GM18873 (cell line): ENCODE measurements around the gene FAM170B.

Source experiments
- ATAC-seq: cut with Tn5 transposase; IDR thresholded peaks from one replicate; pipeline ENCODE4 v1.9.1; 2021; ENCODE audit warnings: mild to moderate bottlenecking, moderate library complexity, moderate number of reproducible peaks; ENCODE audit not compliant: unreplicated experiment, low FRiP score

Gene FAM170B

GRCh38 chr10:49153971-49154370 is 20.1 kb upstream of the FAM170B start:
- no peak for ATAC-seq

DNA sequence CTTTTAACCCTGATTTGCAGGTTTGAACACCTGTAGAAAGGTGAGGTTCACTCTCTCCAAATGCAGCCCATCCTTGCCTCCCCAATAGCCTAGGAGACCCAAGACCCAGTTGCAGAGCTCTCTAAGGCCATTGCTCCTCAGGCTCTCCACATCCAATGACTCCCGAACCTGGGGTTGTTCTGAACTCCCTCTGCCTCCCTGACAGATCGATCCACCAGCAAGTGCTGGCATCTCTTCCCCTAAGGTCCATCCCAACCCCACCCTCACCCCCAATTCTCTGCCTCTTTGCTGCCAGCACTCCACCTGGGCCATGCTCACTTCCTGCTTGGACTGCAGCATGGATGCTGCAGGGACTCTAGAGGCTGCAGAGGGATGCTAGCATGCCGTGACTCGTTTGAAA is 19.3 kb upstream of the FAM170B start:
- no peak for ATAC-seq

GRCh38 chr10:49152663-49153062 is 18.8 kb upstream of the FAM170B start:
- ATAC-seq = no peak

DNA sequence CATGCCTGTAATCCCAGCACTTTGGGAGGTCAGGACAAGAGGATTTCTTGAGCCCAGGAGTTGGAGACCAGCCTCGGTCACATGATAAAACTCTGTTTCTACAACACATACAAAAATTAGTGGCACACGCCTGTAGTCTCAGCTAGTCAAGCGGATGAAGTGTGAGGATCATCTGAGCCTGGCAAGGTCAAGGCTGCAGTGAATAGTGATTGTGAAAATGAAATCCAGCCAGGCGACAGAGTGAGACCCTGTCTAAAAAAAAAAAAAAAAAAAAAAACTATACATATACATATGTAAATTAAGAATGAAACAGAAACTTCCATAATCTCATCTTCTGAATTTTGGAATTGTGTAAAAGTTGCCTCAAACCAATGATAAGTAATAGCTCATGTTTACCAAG is 18.2 kb upstream of the FAM170B start:
- ATAC-seq = no peak

- no peak for ATAC-seq
Observed at GRCh38 chr10:49151481-49151880, 17.7 kb upstream of the FAM170B start.

DNA sequence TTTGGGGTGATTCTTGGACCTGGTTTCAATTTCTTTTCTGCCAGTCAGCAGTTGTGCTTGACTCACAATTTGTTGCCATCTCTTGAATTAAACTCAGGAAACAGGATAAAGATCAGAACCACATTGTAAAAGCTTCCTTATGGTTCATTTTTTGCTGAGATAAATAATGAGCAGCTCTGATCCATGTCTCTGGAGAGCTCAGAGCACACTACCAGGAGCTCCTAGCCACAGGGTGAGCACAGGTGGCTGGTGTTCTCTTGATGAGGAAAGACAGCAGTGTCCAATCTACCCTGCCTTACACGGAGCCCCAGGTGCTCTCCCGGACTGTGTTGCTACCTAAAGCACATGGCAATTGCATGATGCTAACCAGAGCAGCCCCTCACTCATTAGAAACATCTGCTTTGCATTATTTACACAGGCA is 17.2 kb upstream of the FAM170B start:
- ATAC-seq = no peak

- ATAC-seq = no peak
Observed at GRCh38 chr10:49150426-49150825, 16.6 kb upstream of the FAM170B start.

DNA sequence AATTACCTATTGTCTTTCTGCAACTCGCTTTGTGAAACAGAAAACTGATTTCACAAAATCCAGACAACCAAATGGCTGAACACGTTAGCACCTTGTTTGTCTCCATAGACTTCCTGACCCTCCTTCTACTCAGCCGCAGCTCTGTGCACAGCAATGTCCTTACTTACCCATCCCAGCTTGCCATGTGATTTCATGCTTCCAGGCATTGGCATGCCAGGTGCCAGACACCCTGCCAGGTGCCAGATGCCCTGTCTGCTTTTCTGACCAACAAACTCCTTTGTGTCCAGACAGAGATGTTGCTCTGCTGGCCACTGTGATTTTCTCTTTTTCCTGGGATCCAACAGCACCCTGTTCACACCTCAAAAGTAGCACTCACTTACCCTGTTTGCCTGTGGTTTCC is 16.1 kb upstream of the FAM170B start:
- ATAC-seq = no peak

GRCh38 chr10:49144058-49144720 is 10.4 kb upstream of the FAM170B start:
- ATAC-seq = no peak

DNA sequence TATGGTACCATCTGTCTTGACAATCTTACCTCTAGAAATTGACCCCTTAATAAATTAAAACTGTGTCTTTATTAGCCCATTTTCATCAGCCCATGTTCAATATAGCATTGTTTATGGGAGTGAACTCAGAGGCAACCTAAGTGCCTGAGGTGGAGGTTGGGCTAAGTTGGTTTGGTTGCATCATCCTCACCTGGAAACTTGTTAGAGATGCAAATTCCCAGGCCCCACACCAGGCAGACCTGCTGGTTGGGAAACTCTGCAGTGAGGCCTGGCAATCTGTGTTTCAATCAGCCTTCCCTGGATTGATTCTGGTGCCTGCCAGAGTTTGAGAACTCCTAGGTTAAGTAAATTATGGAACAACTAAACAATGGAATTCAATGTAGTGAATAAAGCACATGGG is 9.4 kb upstream of the FAM170B start:
- ATAC-seq = no peak

DNA sequence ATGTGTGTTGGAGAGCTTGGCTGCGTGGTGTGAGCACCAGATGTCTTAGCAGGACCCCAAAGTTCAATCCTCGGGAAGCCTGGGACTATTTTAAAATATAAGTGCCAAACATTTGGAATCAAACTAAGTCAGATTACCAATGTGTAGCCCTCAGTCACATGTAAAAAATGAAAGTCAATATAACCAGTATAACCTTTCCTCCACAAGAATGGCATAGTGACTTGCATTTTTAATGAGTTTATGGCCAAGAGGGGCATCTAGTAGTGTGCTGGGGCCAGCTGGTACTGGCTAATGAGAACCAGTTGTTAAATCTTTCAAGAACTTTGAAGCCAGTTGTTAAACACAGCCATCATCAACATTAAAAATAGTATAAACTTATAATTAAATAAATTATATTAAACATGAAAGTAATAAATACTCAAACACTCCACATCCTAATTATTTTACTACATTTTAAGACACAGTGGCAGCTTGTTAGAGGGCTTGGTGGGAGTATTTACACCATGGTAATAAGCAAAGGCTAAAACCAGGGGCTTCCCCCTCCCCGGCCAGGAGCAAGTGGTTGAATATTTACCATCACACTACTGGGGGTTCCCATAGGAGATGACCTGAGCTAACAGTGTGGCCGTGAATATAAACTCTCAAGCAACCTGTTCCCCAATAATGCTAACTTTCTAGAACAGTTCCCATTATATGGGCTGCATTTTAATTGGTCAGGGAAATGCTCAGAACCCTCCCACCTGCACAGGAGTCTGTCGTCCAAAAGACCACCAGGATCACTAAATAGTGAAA is 7.9 kb upstream of the FAM170B start:
- ATAC-seq = peak; percentile 73

- no peak for ATAC-seq
Observed at GRCh38 chr10:49140304-49141177, 6.7 kb upstream of the FAM170B start.

DNA sequence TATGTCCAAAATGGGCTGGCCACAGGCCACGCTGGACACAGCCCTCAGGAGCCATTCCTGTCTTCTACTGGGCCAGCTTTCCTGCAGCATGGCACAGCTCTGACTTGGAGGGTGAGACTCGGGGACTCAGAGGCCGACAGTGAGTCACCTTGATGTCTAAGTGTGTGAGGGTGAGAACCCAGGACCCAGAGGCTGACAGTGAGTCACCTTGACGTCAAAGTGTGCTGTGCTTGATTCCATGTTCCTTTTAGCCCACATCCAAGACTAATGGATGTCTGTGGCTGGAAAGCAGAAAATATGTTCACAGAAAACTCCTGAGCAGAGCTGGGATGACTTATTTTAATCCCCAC is 6.0 kb upstream of the FAM170B start:
- ATAC-seq = no peak

DNA sequence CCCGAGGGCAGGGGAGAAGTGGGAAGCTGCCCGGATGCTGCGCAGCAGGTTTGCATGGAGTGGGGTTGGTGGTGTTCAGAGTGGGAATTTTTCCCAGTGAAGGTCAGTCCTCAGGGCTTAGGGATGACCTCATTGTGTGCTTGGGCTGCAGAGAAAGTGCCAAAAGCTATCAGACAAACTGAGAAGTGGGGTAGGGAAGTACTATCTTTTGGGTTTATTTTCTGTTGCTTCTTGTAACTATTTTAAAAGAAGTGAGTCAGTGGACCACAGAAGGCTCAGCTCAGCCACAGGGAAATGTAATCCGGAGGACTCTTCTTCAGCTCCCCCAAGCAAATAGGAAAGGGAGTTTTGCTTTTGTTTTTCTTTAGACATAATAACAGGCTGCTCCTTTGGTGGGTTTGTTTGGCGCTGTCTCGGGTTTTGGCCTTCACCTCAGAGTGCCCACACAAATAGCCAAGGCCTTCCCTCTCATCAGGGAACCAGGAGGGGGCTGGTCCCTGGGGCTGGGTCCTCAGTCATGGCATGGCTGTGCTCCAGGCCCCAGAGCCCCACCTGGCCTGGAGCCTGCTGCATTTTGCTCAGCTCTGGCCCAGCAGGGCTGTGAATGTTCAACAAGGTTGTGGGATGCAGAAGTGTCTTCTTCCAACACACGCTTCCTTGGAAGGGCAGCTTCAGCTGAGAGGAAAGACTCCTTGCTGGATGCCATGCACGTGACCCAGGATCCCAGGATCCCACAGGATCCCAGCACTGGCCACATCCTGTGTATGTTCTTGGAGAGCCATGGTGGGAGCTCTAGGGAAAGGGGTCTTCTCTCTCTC is 5.4 kb upstream of the FAM170B start:
- ATAC-seq = no peak

GRCh38 chr10:49138361-49138891 is 4.6 kb upstream of the FAM170B start:
- ATAC-seq = no peak

DNA sequence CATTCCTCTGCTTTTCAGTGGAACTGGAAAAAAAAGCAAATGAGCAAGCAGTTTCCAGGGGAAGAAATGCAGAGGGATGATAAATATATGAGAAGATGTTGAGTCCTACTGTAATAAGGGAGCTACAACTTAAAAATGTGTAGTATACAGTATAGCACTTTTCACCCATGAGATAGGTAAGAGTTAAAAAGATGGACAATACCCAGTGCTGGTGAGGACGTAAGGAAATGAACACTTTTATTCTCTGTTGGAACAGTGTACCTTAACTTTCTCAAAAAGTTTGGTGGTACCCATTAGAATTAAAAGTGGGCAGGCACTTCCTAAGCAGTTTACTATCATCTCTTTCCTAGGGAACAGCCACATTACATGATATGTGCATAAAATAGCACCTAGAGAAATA is 2.7 kb upstream of the FAM170B start:
- ATAC-seq = no peak

DNA sequence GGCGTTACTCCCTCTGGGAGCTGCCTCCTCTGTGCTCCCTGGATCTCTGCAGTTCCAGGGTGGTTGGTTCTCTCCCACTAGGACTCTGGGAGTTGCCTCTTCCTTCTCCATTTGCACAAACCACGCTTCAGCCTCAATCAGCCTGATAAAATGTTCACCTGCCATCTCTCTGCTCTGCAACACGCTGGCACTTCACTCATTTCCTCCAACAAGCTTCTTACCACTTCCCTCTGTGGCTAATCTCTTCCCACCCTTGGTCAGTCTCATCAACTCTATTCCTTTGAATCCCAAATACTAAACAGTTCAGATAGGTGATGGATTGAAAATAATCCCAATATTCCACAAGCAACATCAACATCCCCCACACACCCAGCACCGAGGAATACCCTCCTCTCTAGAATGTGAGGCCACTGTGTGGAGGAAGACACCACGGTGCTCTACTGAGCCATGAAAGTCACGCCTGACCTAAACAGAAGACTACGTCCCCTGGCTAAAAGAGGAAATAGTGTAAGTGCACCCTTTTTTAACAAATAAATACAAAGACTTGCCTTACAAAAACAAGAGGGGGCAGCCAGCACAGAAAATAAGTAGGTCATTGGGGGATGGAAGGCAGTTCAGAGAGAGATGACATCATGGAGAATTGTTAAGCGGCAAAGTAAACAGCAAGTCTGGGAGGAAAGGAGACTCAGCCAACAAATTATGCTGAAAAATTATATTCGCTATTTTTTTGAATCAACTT is 1.9 kb upstream of the FAM170B start:
- no peak for ATAC-seq

GRCh38 chr10:49134327-49134726 is 506 bp upstream of the FAM170B start:
- no peak for ATAC-seq

DNA sequence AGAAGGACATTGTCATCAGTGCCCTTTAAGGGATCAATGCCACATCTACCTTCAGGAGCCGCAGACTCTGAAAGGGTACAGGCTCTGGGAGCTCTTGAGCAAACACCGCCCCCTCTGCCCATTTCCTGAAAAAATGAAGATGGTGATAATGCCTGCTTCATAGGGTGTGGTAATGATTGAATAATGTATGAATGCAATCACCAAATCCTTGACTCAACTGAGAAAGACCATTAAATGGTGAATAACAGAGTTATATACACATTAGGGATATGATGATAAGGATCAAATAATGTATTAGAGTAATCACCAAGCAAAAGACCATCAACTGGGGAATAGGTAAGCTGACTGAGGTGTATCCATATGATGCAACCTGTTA is 1.5 kb downstream of the FAM170B start:
- no peak for ATAC-seq
